Spinal cord (tissue), 10 donors: ENCODE data around the gene CCDC57. TPM values are rescaled to one million over a fixed set of nuclear protein-coding genes. Genes with fewer than 3 reads are reported as not detected.
A peak's percentile ranks its signal among the peaks of the same experiment; 100 is the strongest.
"Not testable (repeated sequence)": the region's sequence is repeated elsewhere in the genome, so short reads cannot be mapped to it uniquely, and the experiment has no call there.

Experiments
- DNase-seq, 6 donors: peaks; one replicate each; pipeline versions ENCODE4 v3.0.0 to v3.0.0-alpha.2; 2013 to 2015; ENCODE audit warnings: low spot score in 6 of 6, low read depth in 4 of 6
- H3K27ac ChIP-seq: one replicate; pipeline ENCODE4 v1.5.1; 2013; ENCODE audit warnings: low read depth, low read length, control low read depth
- H3K27me3 ChIP-seq: one replicate; pipeline ENCODE4 v1.6.1; 2013; ENCODE audit warnings: low read length; ENCODE audit not compliant: control insufficient read depth, insufficient read depth
- H3K36me3 ChIP-seq: one replicate; pipeline ENCODE4 v1.6.1; 2013; ENCODE audit warnings: low read length; ENCODE audit not compliant: control insufficient read depth, insufficient read depth
- H3K4me1 ChIP-seq: one replicate; pipeline ENCODE4 v1.6.1; 2013; ENCODE audit warnings: low read length; ENCODE audit not compliant: control insufficient read depth, insufficient read depth
- H3K4me3 ChIP-seq: one replicate; pipeline ENCODE4 v1.5.1; 2013; ENCODE audit warnings: low read depth, low read length, control low read depth
- H3K9me3 ChIP-seq: one replicate; pipeline ENCODE4 v1.6.1; 2013; ENCODE audit warnings: low read length; ENCODE audit not compliant: control insufficient read depth, insufficient read depth
- WGBS: methylation state at CpG from one replicate; pipeline ENCODE4 v1.1.5; 2013; ENCODE audit warnings: missing lambda C conversion rate; ENCODE audit not compliant: insufficient coverage; 5-methylcytosine and 5-hydroxymethylcytosine counted together
- polyA plus RNA-seq, 2 donors: library from polyadenylated mRNA; unstranded; fragments of 120-200 nt; gene quantifications; one replicate each; pipeline ENCODE4 v1.2.1, GENCODE V29; 2013; ENCODE audit not compliant: insufficient read length in 2 of 2
- total RNA-seq, 2 donors: library from RNA; depleted of rRNA in 1 of 2; stranded (reverse); fragments of 120-200 nt in 1 of 2; fragments of >200 nt in 1 of 2; gene quantifications; one replicate each; pipeline versions ENCODE4 v1.2.3 to v1.2.4, GENCODE V29; 2013 to 2014
- donor health status: healthy.

CCDC57 gene
- total and polyA plus RNA-seq, 4 donors = 15.3 to 85.3 (median 39.7) TPM

- no peaks in the 10 kb centered on the region for H3K27me3 ChIP-seq
Measured at GRCh38 chr17:82146663-82147654, 65.7 kb downstream of the CCDC57 start.

DNA sequence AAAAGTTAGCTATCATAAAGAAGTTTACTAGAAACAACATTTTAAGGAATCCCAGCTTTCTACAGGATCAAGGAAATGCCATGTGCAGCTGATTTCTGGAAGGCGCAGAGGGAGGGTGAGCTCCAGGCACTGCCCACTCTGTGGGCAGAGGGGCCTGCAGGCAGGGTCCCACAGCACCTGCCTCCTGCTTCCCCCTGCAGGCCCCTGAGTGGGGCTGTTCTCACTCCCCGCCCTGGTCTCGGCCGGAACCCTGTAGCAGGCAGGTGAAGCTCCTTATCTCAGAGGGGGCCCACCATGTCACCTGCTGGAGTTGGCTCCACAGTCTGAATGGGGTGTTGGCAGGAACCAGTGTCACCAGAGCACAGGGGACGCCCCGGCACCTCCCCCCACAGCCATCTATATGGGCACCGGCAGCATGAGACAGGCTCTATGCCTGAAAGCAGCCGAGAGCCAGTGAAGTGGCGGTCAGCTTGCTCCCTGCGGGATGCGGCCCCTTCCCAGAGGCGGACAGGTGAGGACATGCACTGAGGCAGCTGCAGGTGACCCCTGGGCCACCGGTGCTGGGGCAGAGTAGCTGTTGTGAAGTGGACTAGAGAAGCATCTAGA is 67.0 kb downstream of the CCDC57 start:
- Histone ChIP-seq H3K4me3 (no peak overlapping the region), H3K36me3 (peaks cover 19% of the 10 kb centered on the region), H3K27ac (no peak overlapping the region), H3K27me3 (no peaks in the 10 kb centered on the region), H3K9me3 (no peaks in the 10 kb centered on the region), H3K4me1 (no peaks in the 10 kb centered on the region)
- no peak for DNase-seq
- 95% methylated on average over 13 of the region's 13 CpGs for WGBS

More at GRCh38 chr17:82146663-82147654, 65.7 kb downstream of the CCDC57 start:
- Histone ChIP-seq H3K27ac (no peak overlapping the region), H3K36me3 (peaks cover 28% of the 10 kb centered on the region), H3K4me1 (no peaks in the 10 kb centered on the region), H3K4me3 (no peak overlapping the region), H3K9me3 (no peaks in the 10 kb centered on the region)
- no peak for DNase-seq
- WGBS = 86% methylated on average over 18 of the region's 18 CpGs

- no CpG with 5 or more reads among the region's 8 CpGs for WGBS
Measured at GRCh38 chr17:82143333-82143732, 69.3 kb downstream of the CCDC57 start.

GRCh38 chr17:82139961-82140360 is 72.7 kb downstream of the CCDC57 start:
- not testable (repeated sequence) for H3K27ac ChIP-seq, H3K36me3 ChIP-seq
- WGBS = 91% methylated on average over 9 of the region's 10 CpGs

More at GRCh38 chr17:82143333-82143732, 69.3 kb downstream of the CCDC57 start:
- DNase-seq = no peak
- Histone ChIP-seq H3K27ac (no peak overlapping the region), H3K27me3 (no peaks in the 10 kb centered on the region), H3K36me3 (peaks cover 17% of the 10 kb centered on the region), H3K9me3 (no peaks in the 10 kb centered on the region), H3K4me3 (no peak overlapping the region), H3K4me1 (no peaks in the 10 kb centered on the region)

DNA sequence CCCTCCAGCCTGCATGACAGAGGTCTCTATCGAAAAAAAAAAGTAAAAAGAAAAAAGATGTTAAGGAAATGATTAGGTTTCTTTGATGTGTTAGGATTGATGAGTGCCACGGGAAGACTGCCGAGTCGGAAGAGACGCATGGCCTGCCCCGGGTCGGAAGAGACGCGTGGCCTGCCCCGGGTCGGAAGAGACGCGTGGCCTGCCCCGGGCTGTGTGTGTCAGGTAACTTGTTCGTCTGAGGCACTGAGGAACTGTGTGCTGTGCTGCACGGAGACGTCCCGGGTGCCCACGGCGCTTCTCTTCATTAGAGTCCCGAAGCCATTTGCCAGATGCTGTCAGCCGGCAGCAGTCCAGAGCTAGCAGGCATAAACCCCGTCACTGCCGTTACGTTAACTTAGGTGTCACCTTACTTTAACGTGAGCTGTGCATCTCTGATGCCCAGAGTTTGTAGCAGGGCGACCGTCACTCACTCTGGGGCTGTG is 74.1 kb downstream of the CCDC57 start:
- Histone ChIP-seq H3K27ac (no peak overlapping the region), H3K4me1 (no peaks in the 10 kb centered on the region), H3K36me3 (peaks cover 12% of the 10 kb centered on the region), H3K9me3 (no peaks in the 10 kb centered on the region), H3K4me3 (no peak overlapping the region), H3K27me3 (no peaks in the 10 kb centered on the region)
- DNase-seq = peak in 1 of 6 donors; percentile 17
- WGBS = 90% methylated on average over 25 of the region's 28 CpGs

More at GRCh38 chr17:82139961-82140360, 72.7 kb downstream of the CCDC57 start:
- not testable (repeated sequence) for H3K9me3 ChIP-seq, DNase-seq, H3K27me3 ChIP-seq, H3K4me1 ChIP-seq, H3K4me3 ChIP-seq

GRCh38 chr17:82134101-82134500 is 78.5 kb downstream of the CCDC57 start:
- Histone ChIP-seq H3K36me3 (peaks cover 16% of the 10 kb centered on the region), H3K27ac (no peak overlapping the region), H3K4me3 (no peak overlapping the region), H3K4me1 (no peaks in the 10 kb centered on the region), H3K27me3 (no peaks in the 10 kb centered on the region), H3K9me3 (no peaks in the 10 kb centered on the region)
- 96% methylated on average over 11 of the region's 11 CpGs for WGBS
- DNase-seq = no peak

DNA sequence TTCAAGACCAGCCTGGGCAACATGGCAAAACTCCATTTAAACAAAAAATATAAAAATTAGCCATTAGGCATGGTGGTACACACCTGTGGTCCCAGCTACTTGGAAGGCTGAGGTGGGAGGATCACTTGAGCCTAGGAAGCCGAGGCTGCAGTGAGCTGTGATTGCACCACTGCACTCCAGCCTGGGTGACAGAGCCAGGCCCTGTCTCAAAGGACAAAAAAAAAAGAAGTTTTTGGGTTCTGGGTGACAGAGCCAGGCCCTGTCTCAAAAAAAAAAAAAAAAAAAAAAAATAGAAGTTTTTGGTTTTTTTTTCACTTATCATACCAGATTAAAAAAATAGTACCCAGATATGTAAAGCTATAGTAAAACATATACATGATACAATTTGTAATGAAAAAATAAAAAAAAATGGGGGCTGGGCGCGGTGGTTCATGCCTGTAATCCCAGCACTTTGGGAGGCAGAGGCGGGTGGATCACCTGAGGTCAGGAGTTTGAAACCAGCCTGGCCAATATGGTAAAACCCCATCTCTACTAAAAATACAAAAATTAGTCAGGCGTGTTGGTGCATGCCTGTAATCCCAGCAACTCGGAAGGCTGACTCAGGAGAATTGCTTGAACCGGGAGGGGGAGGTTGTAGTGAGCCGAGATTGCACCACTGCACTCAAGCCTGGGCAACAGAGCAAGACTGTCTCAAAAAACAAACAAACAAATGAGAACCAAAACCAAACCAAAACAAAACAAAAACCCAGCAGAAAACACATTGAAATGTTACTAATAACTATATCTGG is 79.3 kb downstream of the CCDC57 start:
- H3K36me3 ChIP-seq = peaks cover 17% of the 10 kb centered on the region
- H3K4me3 ChIP-seq, H3K9me3 ChIP-seq, H3K4me1 ChIP-seq, DNase-seq, H3K27ac ChIP-seq, H3K27me3 ChIP-seq: not testable (repeated sequence)
- 100% methylated on average over 1 of the region's 8 CpGs for WGBS

GRCh38 chr17:82129095-82129494 is 83.5 kb downstream of the CCDC57 start:
- WGBS = 93% methylated on average over 4 of the region's 4 CpGs
- Histone ChIP-seq H3K4me3 (no peak overlapping the region), H3K4me1 (no peaks in the 10 kb centered on the region), H3K27me3 (no peaks in the 10 kb centered on the region), H3K9me3 (no peaks in the 10 kb centered on the region), H3K36me3 (peaks cover 50% of the 10 kb centered on the region), H3K27ac (no peak overlapping the region)
- DNase-seq = no peak

DNA sequence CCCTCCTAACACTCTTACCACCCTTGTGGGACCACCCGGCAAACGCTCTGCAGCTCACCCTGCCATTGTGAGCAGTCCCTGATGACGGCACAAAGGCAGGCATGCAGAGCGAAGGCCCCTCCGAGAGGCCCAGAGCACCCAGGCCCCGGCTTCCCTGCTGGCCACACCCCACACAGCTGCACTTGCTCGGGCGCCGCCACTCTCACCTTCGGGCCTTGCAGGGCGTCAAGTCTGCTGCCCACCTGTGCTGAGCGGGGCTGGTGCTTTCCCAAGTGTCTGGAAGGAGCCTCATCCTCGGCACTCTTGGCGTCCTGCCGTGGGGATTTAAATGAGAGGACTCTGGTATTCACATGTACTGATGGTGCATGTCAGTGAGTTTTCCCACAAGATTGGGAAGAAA is 84.4 kb downstream of the CCDC57 start:
- H3K4me3 ChIP-seq = no peak overlapping the region
- H3K27ac ChIP-seq = no peak overlapping the region
- peaks cover 47% of the 10 kb centered on the region for H3K36me3 ChIP-seq
- WGBS = 87% methylated on average over 12 of the region's 15 CpGs
- H3K9me3 ChIP-seq = no peaks in the 10 kb centered on the region
- no peaks in the 10 kb centered on the region for H3K27me3 ChIP-seq
- no peaks in the 10 kb centered on the region for H3K4me1 ChIP-seq
- DNase-seq = no peak
